ENCODE data around the gene AFF3. TPM values are rescaled to one million over a fixed set of nuclear protein-coding genes. Genes with fewer than 3 reads are reported as not detected.

Gene AFF3
- total RNA-seq, 1 experiment from 2014 or later, result 0.22 TPM

DNA sequence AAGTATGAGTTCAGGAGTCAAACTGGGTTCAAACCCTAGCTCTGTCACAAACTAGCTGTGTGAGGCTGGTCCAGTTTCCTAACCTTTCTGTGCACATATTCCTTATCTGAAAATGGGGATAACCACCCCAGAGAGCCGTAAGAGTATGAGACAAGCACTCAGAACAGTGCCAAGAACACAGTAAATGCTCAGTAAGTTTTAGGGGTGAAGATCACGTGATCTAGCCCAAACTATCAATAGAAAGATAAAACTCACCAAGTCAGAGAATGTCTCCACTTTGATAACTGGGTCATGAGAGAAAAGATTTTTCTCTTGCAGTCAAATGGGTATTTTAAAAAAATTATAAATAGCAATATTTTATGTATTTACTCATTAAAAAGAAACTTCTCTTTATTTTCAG, 433.2 kb downstream of the AFF3 start:
- no peak overlapping the region for H3T11ph ChIP-seq (ENCODE audit: low read length)
- Mint-ChIP-seq H3K4me1 (peaks cover 37 to 45% of the 10 kb centered on the region in 2 experiments), H3K36me3 (ENCODE audit: insufficient read depth in 1 of 3, low read depth in 3 of 3) (no peaks in the 10 kb centered on the region), H3K27me3 (ENCODE audit: low read depth) (no peaks in the 10 kb centered on the region), H3K9me3 (no peaks in the 10 kb centered on the region), H3K4me3 (no peak overlapping the region), H3K27ac (no peak overlapping the region)
- no peak overlapping the region for H4K91ac ChIP-seq (ENCODE audit: insufficient read length, low read depth, low read length)
- WGBS (ENCODE audit: extremely low coverage, insufficient read length, low lambda C conversion rate), result no CpG with 5 or more reads among the region's 2 CpGs
- H3K23ac ChIP-seq (ENCODE audit: insufficient read length, low read depth, low read length), result no peak overlapping the region
- no peak overlapping the region for H2AFZ ChIP-seq (ENCODE audit: low read length)
- no peak overlapping the region for H4K8ac ChIP-seq (replicated peaks; ENCODE audit: insufficient read length, low read depth, low read length)
- no peak overlapping the region for H3K14ac ChIP-seq (ENCODE audit: insufficient read depth, low read length)
- no peak overlapping the region for H3K9ac ChIP-seq (ENCODE audit: extremely low read depth, insufficient read length, low read length)
- H3K79me2 ChIP-seq (ENCODE audit: insufficient read depth, low read length), result no peaks in the 10 kb centered on the region
- H3K4me2 ChIP-seq (ENCODE audit: insufficient read depth, insufficient read length, low read length), result no peak overlapping the region
- H3K27me3 ChIP-seq (ENCODE audit: insufficient read depth, low read length), result no peaks in the 10 kb centered on the region
- H3K23me2 ChIP-seq (ENCODE audit: insufficient read length, low read depth, low read length, poor library complexity, severe bottlenecking), result no peaks in the 10 kb centered on the region
- no peak overlapping the region for H2BK20ac ChIP-seq (ENCODE audit: low read depth, low read length, poor library complexity, severe bottlenecking)
- no peak overlapping the region for H3K56ac ChIP-seq (ENCODE audit: insufficient read length, low read depth, low read length)
- H3K9me3 ChIP-seq (ENCODE audit: control insufficient read depth, low read depth, low read length), result no peaks in the 10 kb centered on the region
- H3K4ac ChIP-seq (ENCODE audit: low read depth, low read length), result no peak overlapping the region
- no peak overlapping the region for H2BK120ac ChIP-seq (ENCODE audit: low read depth, low read length, poor library complexity, severe bottlenecking)
- peaks cover 3% of the 10 kb centered on the region; the same call in 1 of the 2 replicates for H3K4me1 ChIP-seq (ENCODE audit: insufficient read depth, low read length)
- H2BK15ac ChIP-seq (ENCODE audit: low read depth, low read length), result no peak overlapping the region
- no peak overlapping the region for H2BK5ac ChIP-seq (ENCODE audit: insufficient read length, low read length)
- no peaks in the 10 kb centered on the region for H4K20me1 ChIP-seq (ENCODE audit: control insufficient read depth, insufficient read depth, insufficient read length)
- H2BK12ac ChIP-seq (ENCODE audit: insufficient read length, low read depth, low read length), result no peak overlapping the region
- no peak overlapping the region for H3K27ac ChIP-seq (ENCODE audit: insufficient read length, low read depth, low read length)
- no peak for DNase-seq
- no peak overlapping the region for H2AK5ac ChIP-seq (ENCODE audit: insufficient read length, low read length)
- H3K18ac ChIP-seq (ENCODE audit: insufficient read length, low read depth, low read length), result no peak overlapping the region
- no peaks in the 10 kb centered on the region for H3K79me1 ChIP-seq (ENCODE audit: insufficient read depth, low read depth, low read length, poor library complexity, severe bottlenecking)
- H4K5ac ChIP-seq (ENCODE audit: insufficient read length, low read depth, low read length), result no peak overlapping the region
- TF ChIP-seq CTCF (conservative IDR thresholded peaks at IDR 0.05), result no peak
